HCT116 (cell line): ENCODE data around the gene P2RX5. TPM values are rescaled to one million over a fixed set of nuclear protein-coding genes. Genes with fewer than 3 reads are reported as not detected.

Experiments used
- ATAC-seq: fragments of 200-7000 bp; cut with Tn5 transposase; 2 replicates; pipeline ENCODE4 v1.9.1; 2020; ENCODE audit warnings: mild to moderate bottlenecking, moderate library complexity
- BruUV-seq: library from RNA; stranded (reverse); fragments of 400-500 nt; replicated peaks from 2 replicates; lab custom pipeline; 2021; lab: Mats Ljungman, UMichigan
- CTCF ChIA-PET: fragments of 300-600 bp; sonication (Branson Sonifier 250); formaldehyde crosslinking; loops from one replicate; lab custom pipeline; 2021; ENCODE audit warnings: antibody characterized with exemption; lab: Charles Lee
- POLR2A ChIA-PET: fragments of 300-600, 350-600 bp; sonication (Branson Sonifier 250); formaldehyde crosslinking; loops from one replicate; lab custom pipeline; 2021; ENCODE audit warnings: antibody characterized with exemption; lab: Charles Lee
- RAD21 ChIA-PET, 2 experiments: fragments of 300-600 bp; sonication (Branson Sonifier 250); formaldehyde crosslinking; loops; one replicate each; lab custom pipeline; 2023; ENCODE audit warnings: low total read pairs in 2 of 2; ENCODE audit not compliant: uncharacterized antibody in 2 of 2, unreplicated experiment in 2 of 2, low non-redundant PET in 1 of 2; lab: Charles Lee
- DNase-seq: peaks from one replicate; pipeline ENCODE4 v3.0.0-alpha.2; 2010; ENCODE audit warnings: low read depth, low spot score
- H2AFZ ChIP-seq: fragments of 200-600 bp; shearing (Covaris generic), sonication (generic); 2 replicates; pipeline ENCODE4 v1.6.1; 2017; ENCODE audit warnings: low read depth, mixed run types, mixed read lengths, antibody characterized with exemption, low read length; ENCODE audit not compliant: poor library complexity, severe bottlenecking
- H3K27ac ChIP-seq: 2 replicates; pipeline ENCODE4 v1.5.1; 2012; ENCODE audit warnings: low read depth, low read length
- H3K27me3 ChIP-seq: fragments of 200-600 bp; sonication (generic); 2 replicates; pipeline ENCODE4 v1.6.1; 2016; ENCODE audit warnings: mixed run types, low read length, mixed read lengths; ENCODE audit not compliant: insufficient read depth
- H3K36me3 ChIP-seq, 2 experiments: fragments of 200-500 bp in 1 of 2; fragments of 200-600 bp in 1 of 2; sonication (Bioruptor generic) in 1 of 2; sonication (generic) in 1 of 2; 2 replicates each; pipeline versions ENCODE4 v1.5.1 to v1.6.1; 2014 to 2016; ENCODE audit warnings: low read length in 2 of 2, inconsistent platforms in 1 of 2, mixed read lengths in 1 of 2, mixed run types in 1 of 2; ENCODE audit not compliant: insufficient read depth in 2 of 2, control insufficient read depth in 1 of 2
- H3K4me1 ChIP-seq, 2 experiments: fragments of 200-600 bp in 1 of 2; sonication (generic) in 1 of 2; 2 replicates each; pipeline versions ENCODE4 v1.5.1 to v1.6.1; 2012 to 2017; ENCODE audit warnings: low read length in 2 of 2, inconsistent platforms in 1 of 2, mild to moderate bottlenecking in 1 of 2, mixed read lengths in 1 of 2, mixed run types in 1 of 2, moderate library complexity in 1 of 2; ENCODE audit not compliant: insufficient read depth in 2 of 2, control insufficient read depth in 1 of 2
- H3K4me2 ChIP-seq: fragments of 200-600 bp; sonication (generic); 2 replicates; pipeline ENCODE4 v1.6.1; 2017; ENCODE audit warnings: mixed run types, low read length, mixed read lengths
- H3K4me3 ChIP-seq, 2 experiments: fragments of 200-600 bp in 1 of 2; sonication (generic) in 1 of 2; replicated peaks in 1 of 2; 2 replicates each; pipeline ENCODE4 v1.5.1; 2011 to 2016; ENCODE audit warnings: low read length in 2 of 2, control low read depth in 1 of 2, low read depth in 1 of 2, mild to moderate bottlenecking in 1 of 2, mixed read lengths in 1 of 2, mixed run types in 1 of 2
- H3K79me2 ChIP-seq: fragments of 200-600 bp; sonication (generic); 2 replicates; pipeline ENCODE4 v1.6.1; 2017; ENCODE audit warnings: mild to moderate bottlenecking, mixed run types, low read length, moderate library complexity, mixed read lengths; ENCODE audit not compliant: insufficient read depth
- H3K9ac ChIP-seq: fragments of 200-600 bp; sonication (generic); 2 replicates; pipeline ENCODE4 v1.6.1; 2016; ENCODE audit warnings: low read length, mixed read lengths
- H3K9me2 ChIP-seq: fragments of 200-600 bp; sonication (generic), shearing (Covaris generic); 2 replicates; pipeline ENCODE4 v1.6.1; 2017; ENCODE audit warnings: mixed run types, mild to moderate bottlenecking, moderate library complexity; ENCODE audit not compliant: insufficient read depth
- H3K9me3 ChIP-seq, 2 experiments: fragments of 200-500 bp in 1 of 2; fragments of 200-600 bp in 1 of 2; sonication (Bioruptor generic) in 1 of 2; sonication (generic) in 1 of 2; 2 replicates each; pipeline ENCODE4 v1.6.1; 2014 to 2017; ENCODE audit warnings: low read length in 2 of 2, mixed read lengths in 2 of 2, inconsistent platforms in 1 of 2, low read depth in 1 of 2, mild to moderate bottlenecking in 1 of 2, mixed run types in 1 of 2, moderate library complexity in 1 of 2; ENCODE audit not compliant: control insufficient read depth in 1 of 2, insufficient read depth in 1 of 2
- H4K20me1 ChIP-seq: fragments of 200-600 bp; sonication (generic), shearing (Covaris generic); 2 replicates; pipeline ENCODE4 v1.6.1; 2017; ENCODE audit warnings: mixed run types, mild to moderate bottlenecking, moderate library complexity; ENCODE audit not compliant: insufficient read depth
- MAX ChIP-seq: IDR thresholded peaks from 2 replicates; pipeline ENCODE4 v1.6.1; 2012
- POLR2AphosphoS5 ChIP-seq: IDR thresholded peaks from 2 replicates; pipeline ENCODE4 v1.6.1; 2011; ENCODE audit warnings: mild to moderate bottlenecking, low read depth, low read length, moderate library complexity
- REST ChIP-seq: IDR thresholded peaks from 2 replicates; pipeline ENCODE4 v1.6.1; 2012; ENCODE audit warnings: low read depth
- TCF7L2 ChIP-seq: IDR thresholded peaks from 2 replicates; pipeline ENCODE4 v1.7.0; 2011; ENCODE audit warnings: borderline replicate concordance, inconsistent platforms; ENCODE audit not compliant: insufficient read depth, insufficient read length; ENCODE audit errors: extremely low read depth
- YY1 ChIP-seq: IDR thresholded peaks from 2 replicates; pipeline ENCODE4 v1.6.1; 2011; ENCODE audit warnings: low read length, low read depth, moderate library complexity, mild to moderate bottlenecking; ENCODE audit not compliant: insufficient replicate concordance; ENCODE audit errors: extremely low read depth
- intact Hi-C: fragments of 100-400 bp; cut with micrococcal nuclease; formaldehyde crosslinking; loops from 2 replicates; pipeline ENCODE4 v1.10.0; 2022
- total RNA-seq: library from RNA; stranded (reverse); gene quantifications from one replicate; pipeline ENCODE4 v1.2.1, GENCODE V29; 2021; ENCODE audit not compliant: unreplicated experiment

P2RX5 gene
- total RNA-seq, 1 experiment from 2014 or later: 9.0 TPM

- no peak for ATAC-seq
Measured at GRCh38 chr17:3681565-3681964, 14.4 kb downstream of the P2RX5 start.

More at GRCh38 chr17:3681565-3681964, 14.4 kb downstream of the P2RX5 start:
- ChIA-PET RAD21 (no interaction called here), CTCF (interaction anchor here (0.9 kb wide), 1 partner anchor 56 kb away, joined by 4 read pairs; no protein-coding TSS in a partner anchor), POLR2A (no interaction called here)
- TF ChIP-seq REST (no peak), YY1 (no peak), POLR2AphosphoS5 (no peak), MAX (no peak), TCF7L2 (no peak)
- BruUV-seq: no TSS peak
- Histone ChIP-seq H4K20me1 (no peaks in the 10 kb centered on the region), H3K4me3 (no peak overlapping the region), H3K4me2 (no peak overlapping the region), H3K9ac (no peak overlapping the region), H3K27me3 (no peaks in the 10 kb centered on the region), H3K9me2 (no peaks in the 10 kb centered on the region), H3K79me2 (no peaks in the 10 kb centered on the region), H3K36me3 (no peaks in the 10 kb centered on the region), H3K27ac (no peak overlapping the region), H3K4me1 (peaks cover 0 to 10% of the 10 kb centered on the region in 2 experiments; a peak in 3 of 4 replicates), H3K9me3 (no peaks in the 10 kb centered on the region), H2AFZ (no peak overlapping the region)
- no peak for DNase-seq
- intact Hi-C loops: no loop called here
